SU-DHL-6 (cell line): ENCODE measurements around the gene CDC42EP4.

Experiments used
- H2AFZ ChIP-seq: fragments of 200-600 bp; sonication (generic); 2 replicates; pipeline ENCODE4 v1.6.1; 2014; ENCODE audit warnings: low read depth, mild to moderate bottlenecking, moderate library complexity, mixed read lengths, antibody characterized with exemption, low read length; ENCODE audit not compliant: severe bottlenecking
- H3F3A ChIP-seq: fragments of 200-600 bp; shearing (Covaris generic); 2 replicates; pipeline ENCODE4 v1.6.0; 2016; ENCODE audit warnings: antibody characterized with exemption, mild to moderate bottlenecking; ENCODE audit not compliant: insufficient read depth
- H3K27ac ChIP-seq: fragments of 200-600 bp; sonication (generic); 2 replicates; pipeline ENCODE4 v1.5.1; 2016; ENCODE audit warnings: low read depth, mild to moderate bottlenecking, low read length, moderate library complexity, mixed read lengths
- H3K27me3 ChIP-seq: fragments of 200-600 bp; sonication (generic), shearing (Covaris generic); 2 replicates; pipeline ENCODE4 v1.6.0; 2014; ENCODE audit warnings: mild to moderate bottlenecking, low read length
- H3K36me3 ChIP-seq: fragments of 200-600 bp; sonication (generic); 2 replicates; pipeline ENCODE4 v1.6.1; 2014; ENCODE audit warnings: mild to moderate bottlenecking, low read length, mixed read lengths
- H3K4me2 ChIP-seq: fragments of 300-600, 200-600 bp; shearing (Covaris generic), sonication (generic); 2 replicates; pipeline ENCODE4 v1.6.0; 2014; ENCODE audit warnings: low read length, low read depth, mild to moderate bottlenecking; ENCODE audit not compliant: poor library complexity, severe bottlenecking
- H3K4me3 ChIP-seq: fragments of 200-600 bp; sonication (generic); 2 replicates; pipeline ENCODE4 v1.5.1; 2014; ENCODE audit warnings: antibody characterized with exemption, low read length, mild to moderate bottlenecking, mixed read lengths; ENCODE audit not compliant: insufficient read depth, poor library complexity, severe bottlenecking
- H3K79me2 ChIP-seq: fragments of 200-600 bp; sonication (generic); 2 replicates; pipeline ENCODE4 v1.6.1; 2014; ENCODE audit warnings: mild to moderate bottlenecking, low read length, moderate library complexity; ENCODE audit not compliant: insufficient read depth
- H3K9ac ChIP-seq: fragments of 200-600 bp; sonication (generic); 2 replicates; pipeline ENCODE4 v1.7.0; 2014; ENCODE audit warnings: mild to moderate bottlenecking, low read length
- H3K9me2 ChIP-seq: fragments of 200-600 bp; sonication (generic); replicated peaks from 2 replicates; pipeline ENCODE4 v1.6.1; 2014; ENCODE audit warnings: low read length; ENCODE audit not compliant: insufficient read depth
- H3K9me3 ChIP-seq: fragments of 200-600 bp; sonication (generic); 2 replicates; pipeline ENCODE4 v1.6.1; 2014; ENCODE audit warnings: low read length, mixed read lengths; ENCODE audit not compliant: insufficient read depth
- H4K20me1 ChIP-seq: fragments of 200-600 bp; sonication (generic); 2 replicates; pipeline ENCODE4 v1.6.1; 2014; ENCODE audit warnings: low read depth, mild to moderate bottlenecking, antibody characterized with exemption, low read length, moderate library complexity, mixed read lengths
- EZH2phosphoT487 ChIP-seq: fragments of 200-600 bp; sonication (generic), shearing (Covaris generic); conservative IDR thresholded peaks from 2 replicates; pipeline ENCODE4 v1.6.1; 2018; ENCODE audit warnings: mild to moderate bottlenecking, antibody characterized with exemption, low read length, moderate library complexity, mixed read lengths
- TF ChIP-seq, protein P1 (sequence below): fragments of 200-600 bp; sonication (generic); IDR thresholded peaks from one replicate; pipeline ENCODE4 v1.5.1; 2017; ENCODE audit warnings: antibody characterized with exemption, mild to moderate bottlenecking, low read length, moderate library complexity; ENCODE audit not compliant: insufficient read depth, poor library complexity, severe bottlenecking

The CDC42EP4 gene

DNA sequence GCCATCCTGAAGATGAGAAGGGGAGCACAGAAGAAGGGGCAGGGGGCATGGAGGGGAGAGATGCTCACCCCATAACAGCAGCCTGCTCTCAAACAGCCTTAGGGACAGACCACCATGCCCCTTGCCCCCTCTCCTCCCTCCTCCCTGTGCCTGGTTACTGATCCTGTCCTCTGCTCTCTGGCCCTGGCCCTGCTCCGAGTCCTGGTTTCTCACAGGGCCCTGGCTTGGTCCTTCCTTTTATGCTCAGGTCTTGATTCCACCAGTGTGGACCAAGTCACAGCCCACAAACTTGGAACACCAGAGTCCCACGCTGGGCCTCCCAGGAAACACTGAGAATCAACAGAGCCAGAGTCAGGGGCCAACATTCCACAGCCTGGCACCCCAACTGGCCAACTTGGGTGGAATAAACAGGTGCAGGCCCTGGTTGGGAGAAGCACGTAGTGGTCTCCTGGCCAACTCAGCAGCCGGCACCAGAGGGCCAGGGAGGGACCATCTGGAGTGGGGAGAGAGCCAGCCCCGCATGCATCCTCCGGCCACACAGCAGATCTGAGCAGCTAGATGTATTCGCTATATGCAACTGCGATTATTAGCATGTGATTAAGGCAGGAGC is 44.9 kb upstream of the CDC42EP4 start:
- Histone ChIP-seq H3K9me2 (no peaks in the 10 kb centered on the region), H3F3A (no peaks in the 10 kb centered on the region), H2AFZ (no peak overlapping the region), H3K79me2 (no peaks in the 10 kb centered on the region), H3K4me2 (no peak overlapping the region), H3K27ac (no peak overlapping the region), H3K9me3 (no peaks in the 10 kb centered on the region), H3K4me3 (no peak overlapping the region), H3K9ac (no peak overlapping the region), H3K27me3 (no peaks in the 10 kb centered on the region), H4K20me1 (no peaks in the 10 kb centered on the region), H3K36me3 (no peaks in the 10 kb centered on the region)
- no peak for TF ChIP-seq EZH2phosphoT487
- TF ChIP-seq, protein P1, sequence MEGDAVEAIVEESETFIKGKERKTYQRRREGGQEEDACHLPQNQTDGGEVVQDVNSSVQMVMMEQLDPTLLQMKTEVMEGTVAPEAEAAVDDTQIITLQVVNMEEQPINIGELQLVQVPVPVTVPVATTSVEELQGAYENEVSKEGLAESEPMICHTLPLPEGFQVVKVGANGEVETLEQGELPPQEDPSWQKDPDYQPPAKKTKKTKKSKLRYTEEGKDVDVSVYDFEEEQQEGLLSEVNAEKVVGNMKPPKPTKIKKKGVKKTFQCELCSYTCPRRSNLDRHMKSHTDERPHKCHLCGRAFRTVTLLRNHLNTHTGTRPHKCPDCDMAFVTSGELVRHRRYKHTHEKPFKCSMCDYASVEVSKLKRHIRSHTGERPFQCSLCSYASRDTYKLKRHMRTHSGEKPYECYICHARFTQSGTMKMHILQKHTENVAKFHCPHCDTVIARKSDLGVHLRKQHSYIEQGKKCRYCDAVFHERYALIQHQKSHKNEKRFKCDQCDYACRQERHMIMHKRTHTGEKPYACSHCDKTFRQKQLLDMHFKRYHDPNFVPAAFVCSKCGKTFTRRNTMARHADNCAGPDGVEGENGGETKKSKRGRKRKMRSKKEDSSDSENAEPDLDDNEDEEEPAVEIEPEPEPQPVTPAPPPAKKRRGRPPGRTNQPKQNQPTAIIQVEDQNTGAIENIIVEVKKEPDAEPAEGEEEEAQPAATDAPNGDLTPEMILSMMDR, result no peak

DNA sequence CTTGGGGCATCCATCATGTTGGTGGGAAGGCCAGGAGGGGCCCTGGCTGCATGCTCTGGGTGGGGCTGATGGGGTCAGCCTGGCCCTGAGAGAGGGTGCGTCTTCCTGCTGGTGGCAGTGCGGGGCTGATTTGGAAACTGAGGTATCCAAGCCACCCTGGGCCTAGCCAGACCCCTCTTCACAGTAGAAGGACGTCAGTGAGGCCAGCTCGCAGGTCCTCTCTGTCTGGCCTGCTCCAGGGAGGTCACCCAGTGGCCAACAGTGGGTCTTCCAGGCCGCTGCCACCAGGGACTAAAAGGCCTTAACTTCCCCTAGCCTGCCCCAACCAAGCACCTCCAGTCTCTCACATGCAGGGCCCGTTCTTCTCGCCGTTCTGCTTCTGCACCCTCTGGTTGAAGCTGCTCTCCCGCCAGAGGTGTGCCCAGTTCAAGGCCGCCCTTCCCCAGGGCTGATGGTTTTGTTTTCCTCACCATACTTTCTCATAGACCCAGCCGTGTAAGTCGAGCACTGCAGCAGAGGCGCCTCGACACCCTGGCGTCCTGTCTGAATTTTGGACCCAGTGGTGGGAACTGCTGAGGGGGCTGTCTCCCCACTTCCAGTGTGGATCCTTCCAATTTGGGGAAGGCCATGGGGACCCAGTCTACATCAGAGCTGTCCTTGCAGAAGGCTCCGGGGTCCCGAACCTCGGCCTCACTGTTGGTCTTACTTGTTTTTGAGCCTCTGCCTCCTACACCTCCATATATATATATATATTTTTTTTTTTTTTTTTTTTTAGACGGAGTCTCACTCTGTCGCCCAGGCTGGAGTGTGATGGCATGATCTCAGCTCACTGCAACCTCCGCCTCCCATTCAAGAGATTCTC is 42.9 kb upstream of the CDC42EP4 start:
- TF ChIP-seq, protein P1, result no peak
- TF ChIP-seq EZH2phosphoT487, result no peak

DNA sequence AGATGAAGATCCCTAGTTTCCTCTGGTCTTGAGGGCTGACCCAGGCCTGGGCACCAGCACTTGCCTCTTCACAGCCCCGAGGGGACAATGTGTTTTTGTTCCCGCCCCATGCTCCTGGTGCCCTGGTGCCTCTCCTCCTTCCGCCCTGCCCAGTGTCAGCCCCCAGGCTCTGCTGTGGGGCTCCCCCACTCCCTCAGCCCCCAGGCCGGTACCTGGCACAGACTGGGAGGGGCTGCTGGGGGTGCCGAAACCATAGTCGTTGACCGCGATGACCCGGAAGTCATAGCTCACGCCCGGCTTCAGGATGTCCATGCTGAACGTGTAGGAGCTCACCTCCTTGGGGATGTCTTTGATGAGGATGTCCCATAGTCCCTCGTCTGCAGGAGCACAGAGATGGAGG is 40.5 kb upstream of the CDC42EP4 start:
- TF ChIP-seq, protein P1, result no peak
- TF ChIP-seq EZH2phosphoT487, result no peak
- Histone ChIP-seq H3K27me3 (no peaks in the 10 kb centered on the region), H3K36me3 (no peaks in the 10 kb centered on the region), H3K27ac (no peak overlapping the region), H3K4me2 (no peak overlapping the region), H3K9ac (no peak overlapping the region), H3K4me3 (no peak overlapping the region), H3K9me3 (no peaks in the 10 kb centered on the region), H4K20me1 (no peaks in the 10 kb centered on the region), H3F3A (no peaks in the 10 kb centered on the region), H3K79me2 (no peaks in the 10 kb centered on the region), H3K9me2 (no peaks in the 10 kb centered on the region), H2AFZ (no peak overlapping the region)

More for the DNA sequence above, 42.9 kb upstream of the CDC42EP4 start:
- no peaks in the 10 kb centered on the region for H3K79me2 ChIP-seq
- H2AFZ ChIP-seq, result no peak overlapping the region
- no peaks in the 10 kb centered on the region for H3K27me3 ChIP-seq
- no peaks in the 10 kb centered on the region for H3K9me3 ChIP-seq
- H3K4me3 ChIP-seq, result no peak overlapping the region
- no peak overlapping the region for H3K4me2 ChIP-seq
- H3K9ac ChIP-seq, result no peak overlapping the region
- no peak overlapping the region for H3K27ac ChIP-seq
- H3F3A ChIP-seq, result no peaks in the 10 kb centered on the region
- H3K9me2 ChIP-seq, result no peaks in the 10 kb centered on the region
- H4K20me1 ChIP-seq, result no peaks in the 10 kb centered on the region
- H3K36me3 ChIP-seq, result no peaks in the 10 kb centered on the region
